HG03520 (cell line): Measurements from ENCODE around the gene EVC2.

Experiments
- ATAC-seq: cut with Tn5 transposase; IDR thresholded peaks from one replicate; pipeline ENCODE4 v1.9.1; 2021; ENCODE audit warnings: mild to moderate bottlenecking, moderate library complexity; ENCODE audit not compliant: unreplicated experiment

Gene EVC2

GRCh38 chr4:5526080-5526846, 182.1 kb downstream of the EVC2 start:
- no peak for ATAC-seq

- no peak for ATAC-seq
These were observed 183.7 kb downstream of the EVC2 start for GRCh38 chr4:5524446-5525299.

GRCh38 chr4:5517372-5517771, 191.0 kb downstream of the EVC2 start:
- ATAC-seq: no peak

- ATAC-seq: no peak
These were observed 192.7 kb downstream of the EVC2 start for GRCh38 chr4:5515646-5516045.
